Astrocyte (in vitro differentiated cells and primary cell): ENCODE measurements around the gene INO80E.

ENCODE experiments used
- CTCF ChIP-seq: IDR thresholded peaks from 2 replicates; pipeline ENCODE4 v1.5.1; 2011; ENCODE audit warnings: low read depth, mild to moderate bottlenecking, inconsistent platforms, low read length, moderate library complexity; ENCODE audit not compliant: insufficient read depth
- EZH2 ChIP-seq: IDR thresholded peaks from 2 replicates; pipeline ENCODE4 v1.6.1; 2012; ENCODE audit warnings: mild to moderate bottlenecking, low read length, inconsistent platforms; ENCODE audit not compliant: insufficient read depth

- TF ChIP-seq CTCF (no peak), EZH2 (no peak)
These were observed 29.1 kb downstream of the INO80E start for GRCh38 chr16:30025156-30025555.
